Fibroblast of mammary gland (primary cell): ENCODE measurements around the gene LRBA.

ENCODE experiments used
- DNase-seq: peaks from one replicate; pipeline ENCODE4 v3.0.0-alpha.2; 2010; ENCODE audit warnings: low read depth
- H3K4me3 ChIP-seq: 2 replicates; pipeline ENCODE4 v1.5.1; 2011; ENCODE audit warnings: low read depth, mild to moderate bottlenecking, low read length, moderate library complexity; ENCODE audit not compliant: control insufficient read depth
- TF ChIP-seq, protein P1 (sequence below): conservative IDR thresholded peaks from 2 replicates; pipeline ENCODE4 v1.5.1; 2011; ENCODE audit warnings: low read depth, low read length, inconsistent platforms; ENCODE audit not compliant: control insufficient read depth, insufficient read depth

Gene LRBA

DNA sequence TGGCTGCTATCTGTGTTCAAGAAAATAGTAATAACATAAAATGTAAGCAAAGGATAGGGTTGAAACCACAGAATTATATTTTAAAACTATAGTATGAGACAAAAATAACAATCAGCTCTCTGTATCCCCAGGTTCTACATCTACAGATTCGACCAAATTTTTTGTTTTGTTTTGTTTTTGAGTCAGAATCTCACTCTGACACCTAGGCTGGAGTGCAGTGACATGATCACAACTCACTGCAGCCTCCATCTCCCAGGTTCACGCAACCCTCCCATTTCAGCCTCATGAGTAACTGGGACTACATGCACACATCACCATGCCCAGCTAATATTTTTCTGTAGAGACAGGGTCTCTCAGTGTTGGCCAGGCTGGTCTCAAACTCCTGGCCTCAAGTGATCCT is 319.9 kb downstream of the LRBA start:
- TF ChIP-seq, protein P1, sequence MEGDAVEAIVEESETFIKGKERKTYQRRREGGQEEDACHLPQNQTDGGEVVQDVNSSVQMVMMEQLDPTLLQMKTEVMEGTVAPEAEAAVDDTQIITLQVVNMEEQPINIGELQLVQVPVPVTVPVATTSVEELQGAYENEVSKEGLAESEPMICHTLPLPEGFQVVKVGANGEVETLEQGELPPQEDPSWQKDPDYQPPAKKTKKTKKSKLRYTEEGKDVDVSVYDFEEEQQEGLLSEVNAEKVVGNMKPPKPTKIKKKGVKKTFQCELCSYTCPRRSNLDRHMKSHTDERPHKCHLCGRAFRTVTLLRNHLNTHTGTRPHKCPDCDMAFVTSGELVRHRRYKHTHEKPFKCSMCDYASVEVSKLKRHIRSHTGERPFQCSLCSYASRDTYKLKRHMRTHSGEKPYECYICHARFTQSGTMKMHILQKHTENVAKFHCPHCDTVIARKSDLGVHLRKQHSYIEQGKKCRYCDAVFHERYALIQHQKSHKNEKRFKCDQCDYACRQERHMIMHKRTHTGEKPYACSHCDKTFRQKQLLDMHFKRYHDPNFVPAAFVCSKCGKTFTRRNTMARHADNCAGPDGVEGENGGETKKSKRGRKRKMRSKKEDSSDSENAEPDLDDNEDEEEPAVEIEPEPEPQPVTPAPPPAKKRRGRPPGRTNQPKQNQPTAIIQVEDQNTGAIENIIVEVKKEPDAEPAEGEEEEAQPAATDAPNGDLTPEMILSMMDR, result no peak
- H3K4me3 ChIP-seq, result no peak overlapping the region
- no peak for DNase-seq

DNA sequence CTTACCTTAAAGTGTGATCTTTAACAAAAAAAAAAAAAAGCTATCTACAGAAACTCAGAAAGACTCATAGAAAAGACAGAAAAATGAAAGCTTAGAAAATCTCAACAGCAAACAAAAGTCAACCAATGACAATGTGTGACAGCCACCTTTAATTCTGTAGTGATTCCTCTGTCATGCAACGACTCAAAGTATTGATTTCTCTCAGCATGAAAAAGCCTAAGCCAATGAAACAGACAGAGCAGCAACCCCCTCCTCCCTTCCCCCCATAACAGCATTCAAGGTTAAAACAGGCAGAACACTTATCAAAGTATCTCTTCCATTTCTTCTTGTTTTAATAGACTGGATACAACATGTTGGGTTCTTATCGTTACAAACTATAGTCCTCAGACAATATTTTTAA is 320.6 kb downstream of the LRBA start:
- H3K4me3 ChIP-seq, result no peak overlapping the region
- no peak for DNase-seq
- TF ChIP-seq, protein P1, result no peak

DNA sequence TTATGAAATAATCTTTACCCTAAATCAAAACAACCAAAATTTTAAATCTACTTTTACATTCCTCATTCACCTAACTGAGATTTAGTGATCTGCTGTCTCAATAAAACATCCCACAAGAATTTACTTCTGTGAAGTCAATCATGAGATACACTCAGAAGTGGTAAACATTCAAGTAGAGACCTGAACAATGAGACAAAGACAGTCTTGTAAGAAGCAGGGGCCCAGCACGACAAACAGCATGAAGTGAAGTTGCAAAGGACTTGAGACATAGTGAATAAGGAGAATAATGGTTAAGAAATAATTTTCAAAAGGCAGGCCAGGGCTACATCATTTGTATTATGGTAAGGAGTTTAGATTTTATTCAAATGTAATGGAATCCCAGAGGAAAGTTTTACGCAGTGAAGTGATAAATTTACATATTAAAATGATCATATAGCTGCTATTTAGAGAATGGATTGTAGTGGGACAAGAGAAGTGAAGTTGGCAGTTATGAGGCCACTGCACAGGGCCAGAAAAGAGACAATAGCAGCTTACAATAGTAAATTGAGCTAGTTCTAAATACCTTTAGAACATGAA is 331.2 kb downstream of the LRBA start:
- TF ChIP-seq, protein P1, result no peak
- DNase-seq, result no peak
- H3K4me3 ChIP-seq, result no peak overlapping the region

DNA sequence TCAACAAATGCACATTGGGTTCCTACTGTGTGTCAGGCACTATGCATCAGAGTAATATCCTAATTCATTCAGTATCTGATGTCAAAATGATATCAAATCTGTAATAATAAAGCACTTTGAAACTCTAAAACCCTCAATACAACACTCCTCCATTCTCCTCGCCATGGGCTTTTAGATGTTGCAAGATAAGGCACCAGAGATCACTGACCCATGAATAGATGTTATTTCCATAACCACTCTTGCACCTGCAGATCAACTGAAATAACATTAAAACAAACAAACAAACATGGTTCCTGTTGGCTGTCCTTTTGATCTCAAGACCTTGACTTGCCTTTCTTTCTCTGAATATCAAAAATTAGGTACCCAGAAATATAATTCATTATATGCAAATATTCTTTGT is 333.0 kb downstream of the LRBA start:
- TF ChIP-seq, protein P1, result no peak
- no peak overlapping the region for H3K4me3 ChIP-seq
- DNase-seq, result no peak

DNA sequence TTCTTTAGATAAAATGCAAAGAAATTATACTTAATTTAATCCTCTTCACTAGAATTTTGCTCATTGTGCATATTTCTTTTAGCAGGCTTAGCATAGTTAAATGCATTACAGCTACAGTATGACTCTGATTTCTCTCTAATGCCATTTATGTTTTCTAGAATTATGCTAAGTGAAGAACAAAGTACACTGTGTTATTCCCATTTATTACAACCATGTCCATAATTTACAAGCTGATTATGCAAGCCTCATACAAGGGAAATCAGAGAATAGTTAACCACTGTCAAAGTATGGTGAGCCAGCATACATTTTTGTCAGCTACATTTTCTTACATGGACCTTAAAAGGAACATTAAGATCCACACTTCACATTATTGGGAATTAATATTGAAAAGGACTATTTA is 334.0 kb downstream of the LRBA start:
- TF ChIP-seq, protein P1, result no peak
- H3K4me3 ChIP-seq, result no peak overlapping the region
- DNase-seq, result no peak

DNA sequence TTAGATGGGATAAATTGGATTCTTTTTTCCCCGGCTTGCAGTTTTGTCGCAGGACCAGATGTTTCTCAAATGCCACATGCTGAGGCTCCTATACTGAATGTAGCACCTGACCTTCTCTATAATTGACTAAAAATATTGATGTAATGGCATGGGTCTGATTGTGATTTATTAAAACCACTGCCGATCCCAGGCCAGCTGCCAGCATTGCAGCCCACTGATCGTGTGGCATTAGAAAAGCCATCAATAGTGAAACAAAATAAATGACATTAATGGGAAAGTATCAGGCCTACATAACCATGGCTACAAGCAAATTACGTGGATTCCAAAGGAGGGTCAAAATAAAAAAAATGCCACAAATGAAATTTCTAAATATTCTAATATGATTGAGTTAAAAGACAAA is 334.4 kb downstream of the LRBA start:
- TF ChIP-seq, protein P1, result no peak
- DNase-seq, result no peak
- H3K4me3 ChIP-seq, result no peak overlapping the region

DNA sequence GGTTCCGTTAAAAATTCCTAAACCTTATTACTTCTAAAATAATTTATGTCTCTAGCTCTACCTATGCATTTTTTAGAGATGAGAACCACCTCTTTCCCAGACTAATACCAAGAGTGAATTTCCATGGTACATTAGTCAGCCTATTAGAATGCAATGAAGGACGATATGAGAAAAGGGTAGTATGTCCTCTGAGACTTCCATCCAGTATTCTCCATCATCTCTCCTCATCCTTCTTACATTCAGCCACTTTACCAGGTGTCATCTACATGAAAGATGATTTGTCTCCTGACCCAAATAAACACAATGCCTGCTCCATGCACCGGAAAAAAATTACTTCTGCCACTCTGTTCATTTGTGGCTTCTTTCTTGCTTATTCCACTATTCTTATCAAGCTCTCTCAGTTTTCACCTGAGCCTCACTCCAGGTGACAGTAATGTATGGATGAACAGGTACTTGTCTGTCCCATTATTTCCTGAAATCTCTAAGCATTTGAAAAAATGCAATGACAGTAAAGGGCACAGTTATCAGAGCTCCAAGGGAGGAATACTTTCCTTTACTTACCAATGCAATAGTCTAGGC is 335.2 kb downstream of the LRBA start:
- H3K4me3 ChIP-seq, result no peak overlapping the region
- DNase-seq, result peak; percentile 28
- TF ChIP-seq, protein P1, result no peak
